Brain microvascular endothelial cell (primary cell): ENCODE data around the gene NOL9.

Source experiments
- DNase-seq: peaks from one replicate; pipeline ENCODE4 v3.0.0-alpha.2; 2020
- H3K27ac ChIP-seq: fragments of 250-450 bp; sonication (Bioruptor Pico); 2 replicates; pipeline ENCODE4 v1.5.1; 2020; ENCODE audit warnings: mild to moderate bottlenecking, moderate library complexity
- H3K27me3 ChIP-seq: fragments of 250-450 bp; sonication (Bioruptor Pico); replicated peaks from 2 replicates; pipeline ENCODE4 v1.5.1; 2020; ENCODE audit warnings: mild to moderate bottlenecking
- H3K36me3 ChIP-seq: fragments of 250-450 bp; sonication (Bioruptor Pico); replicated peaks from 2 replicates; pipeline ENCODE4 v1.5.1; 2020; ENCODE audit warnings: mild to moderate bottlenecking
- H3K4me3 ChIP-seq: 2 replicates; pipeline ENCODE4 v1.5.1; 2011; ENCODE audit warnings: low read depth, mild to moderate bottlenecking, control low read depth, low read length, moderate library complexity
- in situ Hi-C: cut with HindIII; loops from 2 replicates; pipeline ENCODE4 v1.10.0; 2017; ENCODE audit warnings: low sequenced_read_pairs, low pct_ligation_motif_present
- TF ChIP-seq, protein P1 (sequence below): IDR thresholded peaks from 2 replicates; pipeline ENCODE4 v1.5.1; 2011; ENCODE audit warnings: low read depth, mild to moderate bottlenecking, moderate library complexity, low read length, control low read depth, inconsistent platforms; ENCODE audit errors: missing control alignments

NOL9 gene

DNA sequence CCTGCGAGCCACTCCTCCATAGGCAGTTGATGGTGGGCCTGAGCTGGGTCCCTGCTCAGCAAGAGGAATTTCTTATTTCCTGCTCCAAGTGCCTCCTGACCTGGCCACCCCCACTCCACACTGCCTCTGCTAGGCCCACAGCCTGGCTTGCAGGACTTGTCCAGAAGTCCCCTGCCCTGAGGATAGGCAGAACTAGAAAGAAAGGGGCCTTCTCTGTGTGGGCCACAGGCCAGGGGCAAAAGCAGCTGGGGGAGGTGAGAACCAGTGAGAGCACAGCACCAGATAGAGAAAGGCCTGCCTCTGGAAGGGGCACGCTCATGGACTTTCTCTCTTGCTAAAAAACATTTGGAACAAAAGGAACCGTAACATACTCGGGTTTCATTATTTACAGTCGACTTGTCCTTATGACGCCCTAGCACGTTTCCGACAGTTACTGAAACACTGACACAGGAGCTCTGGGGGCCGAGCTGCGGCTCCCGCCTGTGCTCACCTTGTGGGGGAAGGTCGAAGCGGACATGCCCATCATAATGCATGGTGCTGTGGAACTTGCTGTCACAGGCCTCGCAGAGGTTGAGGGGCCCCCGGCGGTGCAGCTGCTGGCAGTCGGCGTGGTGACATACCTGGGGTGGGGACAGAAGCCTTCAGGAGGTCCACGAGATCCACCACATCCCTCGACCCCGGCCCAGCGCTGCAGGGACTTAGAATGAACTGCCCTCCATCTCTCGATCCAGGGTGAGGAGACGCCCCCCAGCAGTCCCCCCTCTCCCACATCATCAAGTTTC is 77.1 kb downstream of the NOL9 start:
- Histone ChIP-seq H3K27ac (no peak overlapping the region), H3K27me3 (no peaks in the 10 kb centered on the region), H3K36me3 (peaks cover 8% of the 10 kb centered on the region), H3K4me3 (no peak overlapping the region)
- TF ChIP-seq, protein P1, sequence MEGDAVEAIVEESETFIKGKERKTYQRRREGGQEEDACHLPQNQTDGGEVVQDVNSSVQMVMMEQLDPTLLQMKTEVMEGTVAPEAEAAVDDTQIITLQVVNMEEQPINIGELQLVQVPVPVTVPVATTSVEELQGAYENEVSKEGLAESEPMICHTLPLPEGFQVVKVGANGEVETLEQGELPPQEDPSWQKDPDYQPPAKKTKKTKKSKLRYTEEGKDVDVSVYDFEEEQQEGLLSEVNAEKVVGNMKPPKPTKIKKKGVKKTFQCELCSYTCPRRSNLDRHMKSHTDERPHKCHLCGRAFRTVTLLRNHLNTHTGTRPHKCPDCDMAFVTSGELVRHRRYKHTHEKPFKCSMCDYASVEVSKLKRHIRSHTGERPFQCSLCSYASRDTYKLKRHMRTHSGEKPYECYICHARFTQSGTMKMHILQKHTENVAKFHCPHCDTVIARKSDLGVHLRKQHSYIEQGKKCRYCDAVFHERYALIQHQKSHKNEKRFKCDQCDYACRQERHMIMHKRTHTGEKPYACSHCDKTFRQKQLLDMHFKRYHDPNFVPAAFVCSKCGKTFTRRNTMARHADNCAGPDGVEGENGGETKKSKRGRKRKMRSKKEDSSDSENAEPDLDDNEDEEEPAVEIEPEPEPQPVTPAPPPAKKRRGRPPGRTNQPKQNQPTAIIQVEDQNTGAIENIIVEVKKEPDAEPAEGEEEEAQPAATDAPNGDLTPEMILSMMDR: no peak
- in situ Hi-C loops: no loop called here
- DNase-seq: no peak

DNA sequence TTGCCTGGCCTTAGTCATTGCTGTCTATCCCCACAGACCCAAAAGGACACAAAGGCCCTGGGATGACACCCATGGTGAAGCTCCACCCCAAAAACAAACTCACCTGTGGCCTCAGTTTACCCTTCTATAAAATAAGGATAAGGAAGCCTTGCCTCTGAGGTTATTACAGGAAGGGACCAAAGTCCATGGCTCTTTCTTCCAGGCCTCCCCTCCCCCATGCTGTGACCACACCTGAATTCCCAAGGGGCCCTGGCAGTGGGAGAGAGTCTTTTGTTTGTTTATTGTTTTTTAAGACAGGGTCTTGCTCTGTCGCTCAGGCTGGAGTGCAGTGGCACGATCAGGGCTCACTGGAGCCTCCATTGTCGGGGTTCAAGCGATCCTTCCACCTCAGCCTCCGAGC is 77.8 kb downstream of the NOL9 start:
- in situ Hi-C loops: no loop called here
- DNase-seq: no peak
- no peak overlapping the region for H3K4me3 ChIP-seq
- H3K27me3 ChIP-seq: no peaks in the 10 kb centered on the region
- no peak overlapping the region for H3K27ac ChIP-seq
- H3K36me3 ChIP-seq: peaks cover 15% of the 10 kb centered on the region
- TF ChIP-seq, protein P1: no peak

- Histone ChIP-seq H3K27me3 (no peaks in the 10 kb centered on the region), H3K27ac (no peak overlapping the region), H3K36me3 (peaks cover 20% of the 10 kb centered on the region), H3K4me3 (no peak overlapping the region)
- in situ Hi-C loops: no loop called here
- TF ChIP-seq, protein P1: peak; percentile 96
- DNase-seq: no peak
Measured at GRCh38 chr1:6475381-6476133, 78.8 kb downstream of the NOL9 start.

DNA sequence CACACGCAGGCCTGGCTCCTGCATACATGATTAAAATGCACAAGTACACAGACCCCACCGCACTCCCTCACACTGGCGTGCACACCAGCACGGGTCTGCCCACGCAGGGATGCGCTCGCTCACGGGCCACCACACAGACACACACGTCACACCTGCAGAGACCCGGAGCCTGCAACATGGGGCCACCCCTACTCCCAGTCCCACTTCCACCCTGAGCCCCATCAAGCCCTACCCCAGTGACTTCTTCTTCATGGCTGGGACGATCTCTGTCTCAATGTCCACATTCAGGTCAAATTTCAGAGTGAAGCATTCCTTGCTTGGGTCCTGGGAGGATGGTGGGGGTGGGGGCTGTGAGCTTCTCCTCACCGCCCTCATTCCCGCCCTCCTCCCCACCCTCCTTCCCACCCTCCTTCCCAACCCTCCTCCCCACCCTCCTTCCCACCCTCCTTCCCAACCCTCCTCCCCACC is 79.5 kb downstream of the NOL9 start:
- TF ChIP-seq, protein P1: no peak
- H3K27me3 ChIP-seq: no peaks in the 10 kb centered on the region
- peaks cover 27% of the 10 kb centered on the region for H3K36me3 ChIP-seq
- in situ Hi-C loops: no loop called here
- H3K4me3 ChIP-seq: no peak overlapping the region
- no peak for DNase-seq
- H3K27ac ChIP-seq: no peak overlapping the region

- DNase-seq: no peak
- no peaks in the 10 kb centered on the region for H3K27me3 ChIP-seq
- TF ChIP-seq, protein P1: no peak
- in situ Hi-C loops: no loop called here
- peaks cover 33% of the 10 kb centered on the region for H3K36me3 ChIP-seq
- H3K27ac ChIP-seq: no peak overlapping the region
- H3K4me3 ChIP-seq: no peak overlapping the region
Measured at GRCh38 chr1:6473974-6474814, 80.1 kb downstream of the NOL9 start.
